HepG2 (cell line): ENCODE data around the gene KLK10. TPM values are rescaled to one million over a fixed set of nuclear protein-coding genes. Genes with fewer than 3 reads are reported as not detected.

Experiments
- ATAC-seq: fragments of 200-7000 bp; cut with Tn5 transposase; 3 replicates; pipeline ENCODE4 v1.9.1; 2020; ENCODE audit warnings: mild to moderate bottlenecking, moderate library complexity
- BruUV-seq: library from RNA; stranded (reverse); fragments of 400-500 nt; replicated peaks from 2 replicates; lab custom pipeline; 2021; lab: Mats Ljungman, UMichigan
- CTCF ChIA-PET: fragments of 300-600 bp; formaldehyde crosslinking; extraction: SDS; loops from one replicate; lab custom pipeline; 2021; ENCODE audit warnings: low total read pairs, inconsistent platforms, low intra/inter-chr PET ratio; lab: Yijun Ruan, JAX
- POLR2A ChIA-PET: fragments of 350-600 bp; sonication (Branson Sonifier 250); formaldehyde crosslinking; loops from one replicate; lab custom pipeline; 2020; ENCODE audit warnings: antibody characterized with exemption, inconsistent platforms; lab: Yijun Ruan, JAX
- DNase-seq: peaks from one replicate; pipeline ENCODE4 v3.0.0-alpha.2; 2015; ENCODE audit warnings: low spot score
- FAIRE-seq: peaks from 3 replicates; lab custom pipeline; 2011; peaks lifted over from hg19 to GRCh38; lab: Jason Lieb, UNC
- H2AFZ ChIP-seq: one replicate; pipeline ENCODE4 v1.6.1; 2011; ENCODE audit warnings: low read length, inconsistent platforms
- H3K27ac ChIP-seq: fragments of 300-600 bp; 3 replicates; pipeline ENCODE4 v1.8.0; 2011; ENCODE audit warnings: mixed run types, mild to moderate bottlenecking, mixed read lengths, low read length, inconsistent platforms; ENCODE audit not compliant: insufficient read depth; ENCODE audit errors: extremely low read length
- H3K27me3 ChIP-seq, 2 experiments: fragments of 200-600 bp in 1 of 2; 2 replicates in 1 of 2; 3 replicates in 1 of 2; pipeline versions ENCODE4 v1.6.0 to v1.8.0; 2011; ENCODE audit warnings: low read length in 2 of 2, mild to moderate bottlenecking in 2 of 2, moderate library complexity in 2 of 2, inconsistent platforms in 1 of 2; ENCODE audit not compliant: insufficient read depth in 2 of 2, control insufficient read depth in 1 of 2
- H3K36me3 ChIP-seq, 2 experiments: fragments of 200-600 bp in 1 of 2; replicated peaks in 1 of 2; 2 replicates in 1 of 2; 3 replicates in 1 of 2; pipeline versions ENCODE4 v1.5.1 to v1.8.0; 2011; ENCODE audit warnings: low read length in 2 of 2, inconsistent platforms in 1 of 2; ENCODE audit not compliant: insufficient read depth in 2 of 2, control insufficient read depth in 1 of 2
- H3K4me1 ChIP-seq: 2 replicates; pipeline ENCODE4 v1.5.1; 2012; ENCODE audit warnings: low read length, inconsistent platforms; ENCODE audit not compliant: insufficient read depth
- H3K4me2 ChIP-seq: 2 replicates; pipeline ENCODE4 v1.6.0; 2011; ENCODE audit warnings: low read depth, low read length, inconsistent platforms
- H3K4me3 ChIP-seq, 3 experiments: fragments of 200-600 bp in 1 of 3; sonication (generic), shearing (Covaris generic) in 1 of 3; replicated peaks in 1 of 3; 2 replicates each; pipeline ENCODE4 v1.5.1; 2011 to 2016; ENCODE audit warnings: low read length in 3 of 3, inconsistent platforms in 2 of 3, low read depth in 2 of 3, mild to moderate bottlenecking in 2 of 3, control low read depth in 1 of 3, mixed read lengths in 1 of 3; ENCODE audit not compliant: insufficient read depth in 1 of 3
- H3K79me2 ChIP-seq: one replicate; pipeline ENCODE4 v1.6.1; 2011; ENCODE audit warnings: low read length, inconsistent platforms; ENCODE audit not compliant: insufficient read depth
- H3K9ac ChIP-seq: 2 replicates; pipeline ENCODE4 v1.6.0; 2011; ENCODE audit warnings: mild to moderate bottlenecking, low read depth, low read length, inconsistent platforms; ENCODE audit not compliant: insufficient read depth
- H3K9me3 ChIP-seq: 2 replicates; pipeline ENCODE4 v1.5.1; 2012; ENCODE audit warnings: mild to moderate bottlenecking, low read length
- H4K20me1 ChIP-seq: 2 replicates; pipeline ENCODE4 v1.6.0; 2011; ENCODE audit warnings: inconsistent platforms, mild to moderate bottlenecking, low read length, moderate library complexity; ENCODE audit not compliant: insufficient read depth
- MTA3 ChIP-seq: sonication (generic); formaldehyde crosslinking; IDR thresholded peaks from 2 replicates; pipeline ENCODE4 v1.4.0; 2020; ENCODE audit warnings: missing genetic modification reagents
- TARDBP ChIP-seq: sonication (generic); formaldehyde crosslinking; IDR thresholded peaks from 2 replicates; pipeline ENCODE4 v1.8.0; 2022; ENCODE audit warnings: mild to moderate bottlenecking, missing genetic modification reagents
- TCF7 ChIP-seq: sonication (generic); IDR thresholded peaks from 2 replicates; pipeline ENCODE4 v1.6.1; 2016; ENCODE audit warnings: antibody characterized with exemption, low read depth
- U2AF1 ChIP-seq: fragments of 200-400 bp; formaldehyde crosslinking; optimal IDR thresholded peaks from 2 replicates; pipeline ENCODE3; 2017; ENCODE audit warnings: mild to moderate bottlenecking, low read depth, low read length
- U2AF2 ChIP-seq: fragments of 200-400 bp; formaldehyde crosslinking; IDR thresholded peaks from 2 replicates; pipeline ENCODE4 v1.6.1; 2017; ENCODE audit warnings: low read depth, mild to moderate bottlenecking, low read length
- ZBTB21 ChIP-seq: sonication (generic); formaldehyde crosslinking; IDR thresholded peaks from 2 replicates; pipeline ENCODE4 v1.4.0; 2020; ENCODE audit warnings: missing genetic modification reagents
- ZNF30 ChIP-seq: sonication (generic); formaldehyde crosslinking; IDR thresholded peaks from 2 replicates; pipeline ENCODE4 v1.5.0; 2020; ENCODE audit warnings: mild to moderate bottlenecking, missing genetic modification reagents
- ZNF616 ChIP-seq: sonication (generic); formaldehyde crosslinking; IDR thresholded peaks from 2 replicates; pipeline ENCODE4 v1.5.0; 2020; ENCODE audit warnings: low read depth, mild to moderate bottlenecking, missing genetic modification reagents
- ZNF747 ChIP-seq: sonication (generic); formaldehyde crosslinking; IDR thresholded peaks from 2 replicates; pipeline ENCODE4 v1.8.1; 2023; ENCODE audit warnings: missing genetic modification reagents, mild to moderate bottlenecking, borderline replicate concordance
- ZNF775 ChIP-seq: sonication (generic); formaldehyde crosslinking; IDR thresholded peaks from 2 replicates; pipeline ENCODE4 v1.4.0; 2020; ENCODE audit warnings: missing genetic modification reagents, mild to moderate bottlenecking, moderate library complexity, borderline replicate concordance
- WGBS: methylation state at CpG from one replicate; pipeline ENCODE4 v1.1.6; 2017; ENCODE audit warnings: low lambda C conversion rate; 5-methylcytosine and 5-hydroxymethylcytosine counted together
- in situ Hi-C: cut with HindIII; loops from 2 replicates; pipeline ENCODE4 v1.10.0; 2017; ENCODE audit warnings: low pct_unique_long_range_greater_than_20kb; ENCODE audit not compliant: extremely low pct_ligation_motif_present
- intact Hi-C: fragments of 100-400 bp; cut with micrococcal nuclease; formaldehyde crosslinking; loops from one replicate; pipeline ENCODE4 v1.10.0; 2022; ENCODE audit not compliant: unreplicated experiment
- polyA plus RNA-seq, 8 experiments: library from polyadenylated mRNA; depleted of rRNA in 3 of 8; stranded (reverse) in 7 of 8; unstranded in 1 of 8; fragments of >200 nt; fragmentation: Illumina TruSeq in 4 of 8; extraction: Trizol in 4 of 8; gene quantifications; 2 replicates each; pipeline versions ENCODE4 v1.2.1 to v1.2.3, GENCODE V29; 2011 to 2016; ENCODE audit warnings: low read depth in 4 of 8, missing spikeins in 1 of 8, mixed read lengths in 1 of 8; ENCODE audit not compliant: insufficient read depth in 1 of 8
- total RNA-seq, 5 experiments: library from RNA; depleted of rRNA; stranded (reverse); fragments of >200 nt; fragmentation: Illumina TruSeq; extraction: Trizol; gene quantifications; 2 replicates each; pipeline ENCODE4 v1.2.3, GENCODE V29; 2016; ENCODE audit warnings: low read depth in 1 of 5
- TF ChIP-seq, protein P1 (sequence below): sonication (generic); formaldehyde crosslinking; IDR thresholded peaks from one replicate; pipeline ENCODE4 v1.5.1; 2020; ENCODE audit warnings: mild to moderate bottlenecking, missing genetic modification reagents; ENCODE audit errors: not compliant biosample characterization
- TF ChIP-seq, protein P2 (sequence below): sonication (generic); formaldehyde crosslinking; IDR thresholded peaks from 2 replicates; pipeline ENCODE4 v1.4.0; 2020; ENCODE audit warnings: missing genetic modification reagents

Gene KLK10
- total and polyA plus RNA-seq, 2 of the 13 experiments (the other 11 are each of a cell fraction or from before 2014, with no cell fraction given): not detected

DNA sequence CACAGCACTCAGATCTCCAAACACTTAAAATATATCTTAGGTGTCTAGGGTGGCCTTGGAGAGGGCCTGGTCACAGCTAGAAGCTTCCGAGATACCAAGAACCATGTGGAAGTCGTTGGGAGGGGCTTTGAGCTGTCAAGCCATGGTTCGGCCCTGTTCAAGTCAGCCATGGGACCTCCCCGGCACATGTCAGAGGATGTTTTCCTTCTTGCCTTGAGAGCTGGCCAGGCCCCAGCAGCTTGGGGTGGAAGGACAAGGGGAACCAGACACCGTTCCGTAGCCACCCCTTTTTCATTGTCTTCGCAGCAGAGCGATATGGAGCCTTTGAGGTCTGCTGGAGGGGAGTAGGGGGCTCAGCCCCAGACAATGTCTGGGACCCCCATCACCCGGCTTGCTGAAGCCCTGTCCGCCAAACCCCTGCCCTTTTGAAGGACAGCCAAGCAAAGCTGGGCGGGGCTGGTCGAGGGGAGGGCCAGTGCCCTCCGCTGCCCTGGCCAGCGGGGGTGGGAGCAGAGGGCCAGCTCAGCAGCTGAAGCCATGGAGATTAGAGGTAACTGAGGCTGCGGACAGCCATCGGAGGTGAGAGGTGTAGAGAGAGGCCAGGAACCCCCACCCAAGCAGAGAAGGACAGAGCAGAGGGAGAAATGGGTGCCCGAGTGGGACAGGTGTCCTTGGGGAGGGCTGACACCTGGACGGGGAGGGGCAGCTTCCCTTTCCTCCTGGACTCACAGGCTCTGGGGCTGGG, 6.5 kb upstream of the KLK10 start (continued):
- TF ChIP-seq TARDBP (CRISPR knock-in tag): no peak
- TF ChIP-seq, protein P1, sequence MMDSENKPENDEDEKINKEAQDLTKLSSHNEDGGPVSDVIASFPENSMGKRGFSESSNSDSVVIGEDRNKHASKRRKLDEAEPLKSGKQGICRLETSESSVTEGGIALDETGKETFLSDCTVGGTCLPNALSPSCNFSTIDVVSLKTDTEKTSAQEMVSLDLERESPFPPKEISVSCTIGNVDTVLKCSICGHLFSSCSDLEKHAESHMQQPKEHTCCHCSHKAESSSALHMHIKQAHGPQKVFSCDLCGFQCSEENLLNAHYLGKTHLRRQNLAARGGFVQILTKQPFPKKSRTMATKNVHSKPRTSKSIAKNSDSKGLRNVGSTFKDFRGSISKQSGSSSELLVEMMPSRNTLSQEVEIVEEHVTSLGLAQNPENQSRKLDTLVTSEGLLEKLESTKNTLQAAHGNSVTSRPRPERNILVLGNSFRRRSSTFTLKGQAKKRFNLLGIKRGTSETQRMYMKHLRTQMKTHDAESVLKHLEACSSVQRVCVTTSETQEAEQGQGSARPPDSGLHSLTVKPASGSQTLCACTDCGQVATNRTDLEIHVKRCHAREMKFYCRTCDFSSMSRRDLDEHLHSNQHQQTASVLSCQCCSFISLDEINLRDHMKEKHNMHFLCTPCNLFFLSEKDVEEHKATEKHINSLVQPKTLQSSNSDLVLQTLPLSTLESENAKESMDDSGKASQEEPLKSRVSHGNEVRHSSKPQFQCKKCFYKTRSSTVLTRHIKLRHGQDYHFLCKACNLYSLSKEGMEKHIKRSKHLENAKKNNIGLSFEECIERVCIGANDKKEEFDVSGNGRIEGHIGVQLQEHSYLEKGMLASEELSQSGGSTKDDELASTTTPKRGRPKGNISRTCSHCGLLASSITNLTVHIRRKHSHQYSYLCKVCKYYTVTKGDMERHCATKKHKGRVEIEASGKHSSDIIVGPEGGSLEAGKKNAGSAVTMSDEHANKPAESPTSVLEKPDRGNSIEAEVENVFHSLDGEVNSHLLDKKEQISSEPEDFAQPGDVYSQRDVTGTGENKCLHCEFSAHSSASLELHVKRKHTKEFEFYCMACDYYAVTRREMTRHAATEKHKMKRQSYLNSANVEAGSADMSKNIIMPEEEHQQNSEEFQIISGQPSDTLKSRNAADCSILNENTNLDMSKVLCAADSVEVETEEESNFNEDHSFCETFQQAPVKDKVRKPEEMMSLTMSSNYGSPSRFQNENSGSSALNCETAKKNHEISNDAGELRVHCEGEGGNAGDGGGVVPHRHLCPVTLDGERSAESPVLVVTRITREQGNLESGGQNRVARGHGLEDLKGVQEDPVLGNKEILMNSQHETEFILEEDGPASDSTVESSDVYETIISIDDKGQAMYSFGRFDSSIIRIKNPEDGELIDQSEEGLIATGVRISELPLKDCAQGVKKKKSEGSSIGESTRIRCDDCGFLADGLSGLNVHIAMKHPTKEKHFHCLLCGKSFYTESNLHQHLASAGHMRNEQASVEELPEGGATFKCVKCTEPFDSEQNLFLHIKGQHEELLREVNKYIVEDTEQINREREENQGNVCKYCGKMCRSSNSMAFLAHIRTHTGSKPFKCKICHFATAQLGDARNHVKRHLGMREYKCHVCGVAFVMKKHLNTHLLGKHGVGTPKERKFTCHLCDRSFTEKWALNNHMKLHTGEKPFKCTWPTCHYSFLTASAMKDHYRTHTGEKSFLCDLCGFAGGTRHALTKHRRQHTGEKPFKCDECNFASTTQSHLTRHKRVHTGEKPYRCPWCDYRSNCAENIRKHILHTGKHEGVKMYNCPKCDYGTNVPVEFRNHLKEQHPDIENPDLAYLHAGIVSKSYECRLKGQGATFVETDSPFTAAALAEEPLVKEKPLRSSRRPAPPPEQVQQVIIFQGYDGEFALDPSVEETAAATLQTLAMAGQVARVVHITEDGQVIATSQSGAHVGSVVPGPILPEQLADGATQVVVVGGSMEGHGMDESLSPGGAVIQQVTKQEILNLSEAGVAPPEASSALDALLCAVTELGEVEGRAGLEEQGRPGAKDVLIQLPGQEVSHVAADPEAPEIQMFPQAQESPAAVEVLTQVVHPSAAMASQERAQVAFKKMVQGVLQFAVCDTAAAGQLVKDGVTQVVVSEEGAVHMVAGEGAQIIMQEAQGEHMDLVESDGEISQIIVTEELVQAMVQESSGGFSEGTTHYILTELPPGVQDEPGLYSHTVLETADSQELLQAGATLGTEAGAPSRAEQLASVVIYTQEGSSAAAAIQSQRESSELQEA (CRISPR knock-in tag): no peak

DNA sequence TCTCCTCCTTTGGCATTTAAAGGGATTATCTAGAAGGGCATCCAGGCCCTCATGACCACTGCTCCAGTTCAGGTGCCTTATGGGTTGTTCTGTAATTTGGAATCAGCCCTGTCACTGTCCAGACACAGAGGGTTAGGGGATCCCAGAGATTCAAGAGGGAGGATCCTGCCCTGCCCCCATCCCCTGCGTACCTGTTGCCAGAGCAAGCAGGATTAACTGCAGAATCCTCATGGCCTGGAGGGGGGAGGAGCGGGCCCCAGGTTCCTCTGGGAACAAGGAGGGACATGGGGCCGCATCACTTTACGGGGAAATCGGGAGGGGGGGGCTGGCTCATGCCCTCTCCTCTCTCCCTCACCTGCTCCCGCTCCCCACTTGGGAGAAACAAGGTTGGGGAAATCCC, 5.9 kb upstream of the KLK10 start:
- Histone ChIP-seq H4K20me1 (no peaks in the 10 kb centered on the region), H3K9me3 (no peaks in the 10 kb centered on the region), H3K27ac (no peak overlapping the region), H3K79me2 (no peaks in the 10 kb centered on the region), H3K4me3 (no peak overlapping the region), H3K4me2 (no peak overlapping the region), H2AFZ (no peak overlapping the region), H3K27me3 (peaks cover 14 to 50% of the 10 kb centered on the region in 2 experiments; a peak in 4 of 5 replicates), H3K9ac (no peak overlapping the region), H3K4me1 (no peaks in the 10 kb centered on the region), H3K36me3 (no peaks in the 10 kb centered on the region)
- intact Hi-C loops (no loop called here), in situ Hi-C loops (no loop called here)
- ChIA-PET CTCF (no interaction called here), POLR2A (no interaction called here)
- ATAC-seq: no peak
- DNase-seq: no peak
- BruUV-seq: no TSS peak
- 0% methylated on average over 1 of the region's 6 CpGs for WGBS
- FAIRE-seq: no peak
- no peak for TF ChIP-seq U2AF1
- TF ChIP-seq ZBTB21 (CRISPR knock-in tag): no peak
- TF ChIP-seq, protein P2, sequence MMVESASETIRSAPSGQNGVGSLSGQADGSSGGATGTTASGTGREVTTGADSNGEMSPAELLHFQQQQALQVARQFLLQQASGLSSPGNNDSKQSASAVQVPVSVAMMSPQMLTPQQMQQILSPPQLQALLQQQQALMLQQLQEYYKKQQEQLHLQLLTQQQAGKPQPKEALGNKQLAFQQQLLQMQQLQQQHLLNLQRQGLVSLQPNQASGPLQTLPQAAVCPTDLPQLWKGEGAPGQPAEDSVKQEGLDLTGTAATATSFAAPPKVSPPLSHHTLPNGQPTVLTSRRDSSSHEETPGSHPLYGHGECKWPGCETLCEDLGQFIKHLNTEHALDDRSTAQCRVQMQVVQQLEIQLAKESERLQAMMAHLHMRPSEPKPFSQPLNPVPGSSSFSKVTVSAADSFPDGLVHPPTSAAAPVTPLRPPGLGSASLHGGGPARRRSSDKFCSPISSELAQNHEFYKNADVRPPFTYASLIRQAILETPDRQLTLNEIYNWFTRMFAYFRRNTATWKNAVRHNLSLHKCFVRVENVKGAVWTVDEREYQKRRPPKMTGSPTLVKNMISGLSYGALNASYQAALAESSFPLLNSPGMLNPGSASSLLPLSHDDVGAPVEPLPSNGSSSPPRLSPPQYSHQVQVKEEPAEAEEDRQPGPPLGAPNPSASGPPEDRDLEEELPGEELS (CRISPR knock-in tag): no peak
- no peak for TF ChIP-seq ZNF30 (CRISPR knock-in tag)
- TF ChIP-seq ZNF616 (CRISPR knock-in tag): no peak
- TF ChIP-seq TCF7: no peak
- no peak for TF ChIP-seq U2AF2
- no peak for TF ChIP-seq ZNF747
- TF ChIP-seq MTA3 (CRISPR knock-in tag): no peak
- TF ChIP-seq ZNF775 (CRISPR knock-in tag): no peak
